GM18499 (cell line): ENCODE data around the gene ATRNL1.

Experiments
- ATAC-seq: cut with Tn5 transposase; IDR thresholded peaks from one replicate; pipeline ENCODE4 v1.9.1; 2021; ENCODE audit warnings: moderate number of reproducible peaks; ENCODE audit not compliant: insufficient read depth, unreplicated experiment

Gene ATRNL1

DNA sequence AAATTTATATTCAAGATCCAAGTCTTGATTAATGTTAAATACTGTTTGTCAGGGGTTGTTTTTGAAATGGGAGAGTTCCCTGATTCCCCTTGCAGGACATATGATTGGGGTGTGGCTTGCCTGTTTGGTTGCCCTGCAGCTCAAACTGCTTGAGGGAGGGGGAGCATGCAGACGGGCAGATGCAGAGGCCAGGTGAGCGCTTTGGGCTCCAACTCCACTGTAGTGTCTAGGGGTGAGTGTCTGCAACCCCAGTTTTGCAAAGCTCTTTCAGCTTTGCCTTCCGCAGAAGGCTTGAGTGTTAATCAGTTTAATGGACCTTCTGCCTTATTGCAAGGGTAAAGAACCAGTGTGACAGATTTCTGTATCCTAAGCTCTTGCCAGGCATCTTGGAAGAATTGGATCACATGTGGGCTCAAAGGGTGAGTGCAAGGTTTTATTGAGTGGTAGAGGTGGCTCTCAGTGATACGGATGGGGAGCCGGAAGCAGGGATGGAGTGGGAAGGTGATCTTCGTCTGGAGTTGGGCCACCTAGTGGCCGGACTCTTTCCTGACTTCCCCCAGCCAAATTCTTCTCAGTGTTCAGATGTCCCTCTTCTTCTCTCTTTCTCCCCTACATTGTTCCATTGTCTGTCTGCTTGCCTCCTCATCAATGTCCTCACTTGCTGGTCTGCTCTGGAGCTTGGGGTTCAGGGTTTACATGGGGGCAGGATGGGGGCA is 479.7 kb downstream of the ATRNL1 start:
- no peak for ATAC-seq

GRCh38 chr10:115580239-115580638 is 487.1 kb downstream of the ATRNL1 start:
- ATAC-seq = no peak

GRCh38 chr10:115593060-115593459 is 499.9 kb downstream of the ATRNL1 start:
- ATAC-seq = no peak

DNA sequence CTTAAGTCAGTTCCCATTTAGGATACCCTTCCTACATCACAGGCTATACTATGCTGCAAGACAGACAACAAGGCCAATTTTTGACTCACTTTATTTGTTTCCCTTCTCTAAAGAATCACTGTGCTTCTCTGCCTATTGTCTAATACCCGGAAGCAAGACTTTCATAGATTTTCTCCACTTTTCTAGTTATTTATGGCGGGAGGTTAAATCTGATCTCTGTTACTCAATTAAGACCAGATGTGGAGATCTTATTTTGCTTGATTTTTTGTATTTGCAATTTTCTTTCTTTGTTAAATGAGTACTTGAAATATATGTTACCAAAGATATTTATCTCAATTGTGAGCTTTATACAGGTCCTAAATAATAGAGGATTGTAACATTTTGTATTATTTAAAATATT is 511.5 kb downstream of the ATRNL1 start:
- no peak for ATAC-seq

DNA sequence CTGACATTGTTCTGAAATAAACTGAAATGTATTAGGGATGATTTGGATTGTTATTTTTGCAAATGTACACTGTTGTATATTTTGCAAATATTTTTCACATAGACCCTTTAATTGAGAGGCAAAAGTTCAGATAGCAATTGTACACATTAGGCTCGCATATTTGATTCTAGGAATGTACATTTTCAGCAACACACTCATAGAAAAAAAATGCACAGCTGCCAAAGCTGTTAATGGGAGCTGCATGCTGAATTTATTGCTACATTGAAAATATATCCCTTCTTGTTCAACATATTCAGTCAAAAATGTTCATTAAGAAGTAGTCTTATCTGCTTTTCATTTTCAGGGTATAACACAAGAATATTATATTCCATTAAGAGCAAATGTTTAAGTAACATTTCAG is 512.9 kb downstream of the ATRNL1 start:
- no peak for ATAC-seq

DNA sequence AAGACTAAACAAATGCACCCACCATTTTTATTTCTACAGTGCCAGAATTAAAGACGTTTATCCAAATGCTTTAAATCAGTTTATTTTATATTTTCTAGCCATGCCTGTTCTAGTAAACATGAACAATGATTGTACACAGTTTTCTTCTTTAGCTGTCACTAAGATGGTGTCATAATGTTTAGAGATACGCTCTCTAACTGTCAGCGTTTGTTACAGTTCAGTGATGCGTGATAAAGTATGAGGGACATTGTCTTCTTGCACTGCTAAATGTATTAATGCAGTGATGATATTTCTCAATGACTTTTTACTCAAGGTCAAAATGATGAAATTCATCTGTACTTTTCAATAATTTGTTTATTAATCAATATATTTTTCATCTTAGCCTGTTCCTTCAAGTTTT is 513.6 kb downstream of the ATRNL1 start:
- ATAC-seq = no peak

DNA sequence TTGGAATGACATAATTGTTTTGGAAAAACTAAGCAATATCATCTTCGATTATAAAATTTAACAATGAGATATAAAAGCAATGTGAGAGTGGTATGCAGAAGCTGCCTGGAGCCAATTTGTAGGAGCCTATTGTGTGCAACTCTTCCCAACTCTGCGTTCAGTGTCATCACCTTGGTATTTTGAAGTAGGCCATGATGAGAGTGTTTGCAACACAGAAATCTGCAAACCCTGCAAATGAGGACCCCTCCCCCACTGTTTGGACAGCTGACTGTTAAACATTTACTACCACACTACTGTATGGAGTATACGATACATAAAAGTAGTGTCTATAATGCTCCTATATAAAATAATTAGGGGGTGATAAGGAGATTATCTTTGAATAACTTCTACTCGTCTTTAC is 531.3 kb downstream of the ATRNL1 start:
- no peak for ATAC-seq

GRCh38 chr10:115628616-115629015 is 535.5 kb downstream of the ATRNL1 start:
- ATAC-seq = no peak

DNA sequence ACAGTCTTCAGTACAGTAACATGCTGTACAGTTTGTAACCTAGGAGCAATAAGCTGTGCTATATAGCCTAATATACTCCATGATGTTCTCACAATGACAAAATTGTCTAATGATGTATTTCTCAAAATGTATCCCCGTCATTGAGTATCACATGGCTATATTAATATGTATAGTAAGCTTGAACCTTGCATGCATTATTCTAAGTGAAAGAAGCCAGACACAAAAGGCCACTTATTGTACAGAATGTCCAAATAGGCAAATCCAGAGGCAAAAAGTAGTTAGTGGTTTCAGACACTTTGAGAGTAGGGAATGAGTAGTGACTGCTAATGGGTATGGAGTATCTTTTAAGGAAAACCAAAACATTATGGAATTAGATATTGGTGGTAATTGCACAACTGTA is 545.1 kb downstream of the ATRNL1 start:
- ATAC-seq = no peak

GRCh38 chr10:115649217-115649616 is 556.1 kb downstream of the ATRNL1 start:
- no peak for ATAC-seq

GRCh38 chr10:115653473-115653872 is 560.3 kb downstream of the ATRNL1 start:
- no peak for ATAC-seq

DNA sequence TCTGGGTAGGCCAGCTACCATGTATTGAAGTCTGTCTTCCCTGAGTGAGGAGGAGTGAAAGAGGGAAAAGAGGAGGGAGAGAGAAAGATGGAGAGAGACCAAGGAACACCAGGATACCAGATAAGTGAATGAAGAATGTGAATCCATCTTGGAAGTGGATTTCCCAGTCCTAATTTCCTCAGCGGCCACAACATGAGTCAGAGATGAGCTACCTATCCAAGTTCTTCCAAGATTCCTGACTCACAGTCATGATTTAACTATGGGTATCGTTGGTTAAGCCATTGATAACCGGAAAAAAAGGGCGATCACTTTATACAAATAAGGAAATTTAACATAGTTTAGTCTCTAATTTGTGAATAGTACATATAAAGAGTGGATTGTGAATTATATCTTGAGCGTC is 561.8 kb downstream of the ATRNL1 start:
- ATAC-seq = no peak

GRCh38 chr10:115657161-115657860 is 564.1 kb downstream of the ATRNL1 start:
- no peak for ATAC-seq

DNA sequence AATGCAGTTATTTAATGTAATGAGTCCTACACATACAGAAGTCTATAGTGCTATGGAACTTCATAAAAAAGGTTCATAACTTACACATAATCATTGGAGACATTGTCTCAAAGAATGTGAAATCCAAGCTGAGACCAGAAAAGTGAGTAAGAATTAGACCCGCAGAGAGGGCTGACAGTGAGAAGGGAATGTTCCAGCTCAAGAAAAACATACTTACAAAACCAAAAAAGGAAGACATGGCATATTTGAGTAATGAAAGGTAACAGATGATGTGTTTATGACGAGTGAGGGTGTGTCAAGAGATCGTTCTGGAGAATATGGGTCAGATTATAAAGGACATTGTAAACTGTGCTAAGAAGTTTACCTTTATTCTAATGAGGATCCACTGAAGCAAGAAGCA is 566.5 kb downstream of the ATRNL1 start:
- no peak for ATAC-seq

GRCh38 chr10:115660391-115660790 is 567.2 kb downstream of the ATRNL1 start:
- no peak for ATAC-seq

DNA sequence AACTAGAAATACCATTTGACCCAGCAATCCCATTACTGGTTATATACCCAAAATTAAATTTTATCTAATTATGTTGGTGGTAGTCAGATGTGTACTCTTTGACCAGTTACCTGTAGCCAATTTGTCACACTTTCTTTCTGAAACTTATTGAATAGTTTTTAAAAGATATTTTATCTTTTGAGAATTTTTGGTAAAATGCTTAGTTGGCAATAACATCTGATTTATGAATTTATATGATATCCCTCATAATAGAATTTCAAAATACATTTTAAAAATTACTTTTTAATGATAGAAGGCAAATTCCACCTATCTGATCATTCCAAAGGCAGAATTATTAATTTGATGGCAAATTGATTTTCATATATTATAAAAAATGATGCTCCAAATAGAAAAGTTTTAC is 569.3 kb downstream of the ATRNL1 start:
- no peak for ATAC-seq

DNA sequence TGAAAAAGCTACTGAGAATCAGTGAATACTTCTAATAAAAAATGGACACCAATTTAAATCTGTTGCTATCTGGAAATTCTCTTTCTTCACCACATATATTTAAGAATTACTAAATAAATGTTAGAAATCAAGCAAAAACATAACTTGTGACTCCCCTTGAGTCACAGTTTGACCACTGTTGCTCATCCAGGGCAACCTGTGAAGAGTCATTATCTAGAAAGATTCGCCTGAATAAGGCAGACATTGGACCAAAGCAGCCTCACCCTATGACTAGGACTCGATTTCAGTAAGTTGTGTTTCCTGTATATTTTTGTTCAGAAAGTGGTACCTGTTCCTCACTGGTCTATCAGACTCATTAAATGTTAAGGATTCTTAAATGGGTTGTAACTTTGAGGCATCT is 572.4 kb downstream of the ATRNL1 start:
- ATAC-seq = no peak

- ATAC-seq = no peak
Observed at GRCh38 chr10:115674496-115674895, 581.3 kb downstream of the ATRNL1 start.

- no peak for ATAC-seq
Observed at GRCh38 chr10:115696747-115697146, 603.6 kb downstream of the ATRNL1 start.

DNA sequence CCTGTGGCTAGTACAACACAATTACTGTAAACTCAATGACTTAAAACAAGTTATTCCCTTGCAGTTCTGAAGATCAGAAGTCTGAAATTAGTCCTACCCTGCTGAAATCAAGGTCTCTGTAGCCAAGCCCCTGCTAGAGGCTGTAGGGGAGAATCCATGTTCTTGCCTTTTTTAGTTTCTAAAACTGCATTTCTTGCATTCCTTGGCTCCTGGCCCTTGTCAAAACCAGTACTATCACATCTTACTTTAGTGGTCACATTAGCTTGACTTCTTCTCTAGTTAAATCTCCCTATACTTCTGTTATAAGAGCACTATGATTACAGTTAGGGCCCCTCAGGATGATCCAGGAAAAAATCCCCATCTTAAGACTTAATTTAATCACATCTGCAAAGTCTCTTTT is 612.9 kb downstream of the ATRNL1 start:
- ATAC-seq = no peak

- ATAC-seq = no peak
Observed at GRCh38 chr10:115706488-115707076, 613.4 kb downstream of the ATRNL1 start.

- ATAC-seq = no peak
Observed at GRCh38 chr10:115710136-115710535, 617.0 kb downstream of the ATRNL1 start.
